BLaER1 (cell line): ENCODE measurements around the gene PATJ.

Experiments used
- H3K27ac ChIP-seq: shearing (Covaris generic); formaldehyde crosslinking; 2 replicates; pipeline ENCODE4 v1.8.1; 2022
- H3K27me3 ChIP-seq: shearing (Covaris generic); formaldehyde crosslinking; 2 replicates; pipeline ENCODE4 v1.8.1; 2022
- H3K36me3 ChIP-seq: shearing (Covaris generic); formaldehyde crosslinking; 2 replicates; pipeline ENCODE4 v1.8.1; 2022
- H3K4me1 ChIP-seq: shearing (Covaris generic); formaldehyde crosslinking; 2 replicates; pipeline ENCODE4 v1.8.1; 2022
- H3K4me2 ChIP-seq: shearing (Covaris generic); formaldehyde crosslinking; 2 replicates; pipeline ENCODE4 v1.8.1; 2022
- H3K4me3 ChIP-seq: shearing (Covaris generic); formaldehyde crosslinking; 2 replicates; pipeline ENCODE4 v1.8.1; 2022
- H3K9ac ChIP-seq: shearing (Covaris generic); formaldehyde crosslinking; 2 replicates; pipeline ENCODE4 v1.8.1; 2022
- H3K9me3 ChIP-seq: shearing (Covaris generic); formaldehyde crosslinking; 2 replicates; pipeline ENCODE4 v1.8.1; 2022
- H4K20me1 ChIP-seq: shearing (Covaris generic); formaldehyde crosslinking; 2 replicates; pipeline ENCODE4 v1.8.1; 2022
- Cebpa-rat ChIP-seq: shearing (Covaris generic); IDR thresholded peaks from 2 replicates; pipeline ENCODE4 v1.8.1; 2022

Gene PATJ

GRCh38 chr1:62038594-62039284 lies 296.5 kb downstream of the PATJ start:
- H3K36me3 ChIP-seq: no peaks in the 10 kb centered on the region
- TF ChIP-seq Cebpa-rat: peak; percentile 49; the same call in 1 of the 2 replicates
- no peaks in the 10 kb centered on the region for H3K9me3 ChIP-seq
- peaks cover 4% of the 10 kb centered on the region; the same call in 1 of the 2 replicates for H3K4me1 ChIP-seq
- no peak overlapping the region for H3K4me2 ChIP-seq
- no peak overlapping the region for H3K4me3 ChIP-seq
- no peaks in the 10 kb centered on the region for H4K20me1 ChIP-seq
- no peaks in the 10 kb centered on the region for H3K27me3 ChIP-seq
- H3K27ac ChIP-seq: no peak overlapping the region
- no peak overlapping the region for H3K9ac ChIP-seq

- no peak overlapping the region for H3K4me2 ChIP-seq
- no peaks in the 10 kb centered on the region for H3K36me3 ChIP-seq
- TF ChIP-seq Cebpa-rat: no peak
- H3K27me3 ChIP-seq: no peaks in the 10 kb centered on the region
- H3K9ac ChIP-seq: no peak overlapping the region
- H4K20me1 ChIP-seq: no peaks in the 10 kb centered on the region
- H3K9me3 ChIP-seq: no peaks in the 10 kb centered on the region
- H3K4me3 ChIP-seq: no peak overlapping the region
- peaks cover 4% of the 10 kb centered on the region; the same call in 1 of the 2 replicates for H3K4me1 ChIP-seq
- H3K27ac ChIP-seq: no peak overlapping the region
These were observed 298.2 kb downstream of the PATJ start for GRCh38 chr1:62040450-62040849.

GRCh38 chr1:62040973-62041372 lies 298.7 kb downstream of the PATJ start:
- no peak overlapping the region for H3K27ac ChIP-seq
- no peaks in the 10 kb centered on the region for H3K27me3 ChIP-seq
- H3K4me2 ChIP-seq: no peak overlapping the region
- no peak overlapping the region for H3K4me3 ChIP-seq
- no peaks in the 10 kb centered on the region for H3K36me3 ChIP-seq
- no peaks in the 10 kb centered on the region for H3K9me3 ChIP-seq
- no peaks in the 10 kb centered on the region for H4K20me1 ChIP-seq
- no peak for TF ChIP-seq Cebpa-rat
- no peak overlapping the region for H3K9ac ChIP-seq
- H3K4me1 ChIP-seq: peaks cover 4% of the 10 kb centered on the region; the same call in 1 of the 2 replicates

DNA sequence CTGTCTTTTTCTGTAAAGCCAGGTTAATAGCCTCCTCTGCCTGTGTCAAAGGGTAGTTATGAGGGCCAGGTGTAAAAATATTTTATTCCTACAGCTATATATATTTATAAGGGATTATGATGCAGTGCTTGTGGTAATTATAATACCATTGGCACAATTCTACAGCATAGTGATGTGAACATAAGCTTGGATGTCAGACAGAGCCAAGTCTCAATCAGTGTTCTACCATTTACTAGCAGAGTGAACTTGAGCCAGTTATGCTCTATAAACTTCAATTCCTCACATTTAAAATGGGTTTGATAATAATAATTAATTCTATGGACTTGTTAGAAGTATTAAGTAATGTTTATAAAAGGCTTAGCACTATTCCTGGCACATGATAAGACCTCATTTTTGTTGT lies 300.9 kb downstream of the PATJ start:
- H4K20me1 ChIP-seq: no peaks in the 10 kb centered on the region
- H3K27me3 ChIP-seq: no peaks in the 10 kb centered on the region
- no peak overlapping the region for H3K4me2 ChIP-seq
- H3K9me3 ChIP-seq: no peaks in the 10 kb centered on the region
- no peak for TF ChIP-seq Cebpa-rat
- H3K36me3 ChIP-seq: no peaks in the 10 kb centered on the region
- H3K9ac ChIP-seq: no peak overlapping the region
- H3K4me1 ChIP-seq: peaks cover 4% of the 10 kb centered on the region; the same call in 1 of the 2 replicates
- no peak overlapping the region for H3K27ac ChIP-seq
- H3K4me3 ChIP-seq: no peak overlapping the region

DNA sequence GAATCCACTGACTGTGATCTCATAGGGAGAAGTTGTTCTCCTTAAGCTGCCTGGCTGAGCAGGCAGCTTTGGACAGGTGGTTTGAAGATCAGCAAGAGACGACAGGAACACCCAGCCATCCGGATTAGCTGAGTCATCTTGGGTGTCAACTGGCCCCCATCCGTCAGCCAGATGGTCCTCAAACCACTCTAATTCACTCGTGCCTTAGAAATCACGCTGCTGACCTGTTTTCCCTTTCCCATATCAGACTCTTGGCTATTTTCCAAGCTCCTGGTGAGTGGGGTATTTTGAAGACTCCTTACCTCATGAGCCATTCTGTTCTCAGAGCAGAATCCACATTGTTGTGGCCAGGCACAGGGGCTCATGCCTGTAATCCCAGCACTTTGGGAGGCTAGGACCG lies 303.3 kb downstream of the PATJ start:
- no peaks in the 10 kb centered on the region for H3K36me3 ChIP-seq
- no peaks in the 10 kb centered on the region for H3K4me1 ChIP-seq
- no peak overlapping the region for H3K27ac ChIP-seq
- H3K27me3 ChIP-seq: no peaks in the 10 kb centered on the region
- H4K20me1 ChIP-seq: no peaks in the 10 kb centered on the region
- no peak for TF ChIP-seq Cebpa-rat
- H3K4me3 ChIP-seq: no peak overlapping the region
- no peaks in the 10 kb centered on the region for H3K9me3 ChIP-seq
- no peak overlapping the region for H3K9ac ChIP-seq
- H3K4me2 ChIP-seq: no peak overlapping the region

DNA sequence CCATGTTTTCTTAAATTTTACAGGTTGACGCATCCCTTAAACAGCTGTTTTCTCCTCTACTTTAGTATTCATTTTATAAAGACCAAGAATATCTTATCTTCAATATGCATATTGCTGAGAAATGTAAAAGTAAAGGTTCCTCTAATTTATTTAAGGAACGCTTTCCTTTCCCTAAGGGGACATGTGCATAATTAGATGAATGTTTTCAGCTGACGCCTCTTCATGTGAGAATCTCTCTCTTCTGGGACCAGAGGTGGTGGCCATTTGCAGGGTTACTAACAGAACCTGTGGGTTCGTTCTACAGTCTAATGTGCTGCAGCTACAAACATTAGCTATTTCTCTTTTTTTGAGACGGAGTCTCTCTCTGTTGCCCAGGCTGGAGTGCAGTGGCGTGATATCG lies 304.6 kb downstream of the PATJ start:
- Histone ChIP-seq H3K9ac (no peak overlapping the region), H3K27ac (no peak overlapping the region), H3K9me3 (no peaks in the 10 kb centered on the region)

DNA sequence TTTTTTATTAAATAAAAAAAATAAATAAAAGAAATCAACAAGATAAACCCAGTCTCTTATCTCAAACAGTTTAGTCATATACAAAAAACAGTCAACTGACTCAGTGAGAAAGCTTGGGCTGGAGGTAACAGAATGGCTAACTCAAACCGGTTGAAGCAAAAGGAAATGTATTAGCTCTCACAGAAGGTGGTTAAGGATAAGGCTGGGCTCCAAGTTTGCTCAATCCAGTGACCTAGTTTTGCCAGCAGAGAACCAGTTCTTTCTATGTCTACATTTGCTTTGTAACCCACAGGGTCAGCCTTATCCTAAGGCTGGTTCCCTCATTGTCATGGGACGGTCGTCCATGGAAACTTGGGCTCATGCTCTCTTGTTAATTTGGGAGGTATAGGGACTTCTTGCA lies 307.9 kb downstream of the PATJ start:
- no peaks in the 10 kb centered on the region for H3K27me3 ChIP-seq
- TF ChIP-seq Cebpa-rat: no peak
- no peak overlapping the region for H3K4me2 ChIP-seq
- H3K27ac ChIP-seq: no peak overlapping the region
- no peaks in the 10 kb centered on the region for H3K36me3 ChIP-seq
- H3K9me3 ChIP-seq: no peaks in the 10 kb centered on the region
- H3K9ac ChIP-seq: no peak overlapping the region
- no peak overlapping the region for H3K4me3 ChIP-seq
- no peaks in the 10 kb centered on the region for H4K20me1 ChIP-seq
- H3K4me1 ChIP-seq: no peaks in the 10 kb centered on the region

More for the DNA sequence above, 304.6 kb downstream of the PATJ start:
- Histone ChIP-seq H3K4me3 (no peak overlapping the region), H4K20me1 (no peaks in the 10 kb centered on the region), H3K27me3 (no peaks in the 10 kb centered on the region), H3K4me1 (no peaks in the 10 kb centered on the region), H3K4me2 (no peak overlapping the region), H3K36me3 (no peaks in the 10 kb centered on the region)
- TF ChIP-seq Cebpa-rat: no peak

GRCh38 chr1:62052946-62053345 lies 310.7 kb downstream of the PATJ start:
- H4K20me1 ChIP-seq: no peaks in the 10 kb centered on the region
- no peak for TF ChIP-seq Cebpa-rat
- no peaks in the 10 kb centered on the region for H3K27me3 ChIP-seq
- H3K4me3 ChIP-seq: no peak overlapping the region
- H3K27ac ChIP-seq: no peak overlapping the region
- H3K9me3 ChIP-seq: no peaks in the 10 kb centered on the region
- H3K36me3 ChIP-seq: no peaks in the 10 kb centered on the region
- H3K9ac ChIP-seq: no peak overlapping the region
- H3K4me2 ChIP-seq: no peak overlapping the region
- H3K4me1 ChIP-seq: no peaks in the 10 kb centered on the region

GRCh38 chr1:62054188-62054587 lies 311.9 kb downstream of the PATJ start:
- Histone ChIP-seq H4K20me1 (no peaks in the 10 kb centered on the region), H3K9me3 (no peaks in the 10 kb centered on the region), H3K4me1 (no peaks in the 10 kb centered on the region), H3K27ac (no peak overlapping the region), H3K4me3 (no peak overlapping the region), H3K4me2 (no peak overlapping the region), H3K27me3 (no peaks in the 10 kb centered on the region), H3K36me3 (no peaks in the 10 kb centered on the region), H3K9ac (no peak overlapping the region)
- TF ChIP-seq Cebpa-rat: no peak

GRCh38 chr1:62057230-62057629 lies 314.9 kb downstream of the PATJ start:
- no peaks in the 10 kb centered on the region for H3K4me1 ChIP-seq
- no peak overlapping the region for H3K4me3 ChIP-seq
- H3K27ac ChIP-seq: no peak overlapping the region
- no peaks in the 10 kb centered on the region for H3K9me3 ChIP-seq
- TF ChIP-seq Cebpa-rat: no peak
- H4K20me1 ChIP-seq: no peaks in the 10 kb centered on the region
- no peaks in the 10 kb centered on the region for H3K36me3 ChIP-seq
- no peak overlapping the region for H3K9ac ChIP-seq
- H3K27me3 ChIP-seq: no peaks in the 10 kb centered on the region
- no peak overlapping the region for H3K4me2 ChIP-seq
